A549 treated with dexamethasone at 1 μM for 4 hours (cell line): ENCODE data around the gene MRPS15. TPM values are rescaled to one million over a fixed set of nuclear protein-coding genes. Genes with fewer than 3 reads are reported as not detected.

Experiments
- total RNA-seq: library from RNA; stranded (reverse); fragments of 200-300 nt; extraction: Qiagen RNA extraction; gene quantifications from 5 replicates; pipeline ENCODE4 v1.2.3, GENCODE V29; 2022

The MRPS15 gene
- 72.5 to 89.0 TPM (median 83.1 TPM) in 5 replicates for total RNA-seq

GRCh38 chr1:36463803-36464604 lies at the start of gene MRPS15:
Gene MRPS15, minus strand, starts transcription at chr1:36464384. Its CDS starts 109 bp downstream, at chr1:36464275.

GRCh38 chr1:36482724-36483388 lies 18.7 kb upstream of the MRPS15 start, which contains the start of gene CSF3R:
Gene CSF3R, minus strand, starts transcription at chr1:36482913. Its CDS starts 3,417 bp downstream, at chr1:36479496.

GRCh38 chr1:36450270-36450918 lies 13.8 kb downstream of the MRPS15 start, which contains the start of gene OSCP1:
Gene OSCP1, minus strand, starts transcription at chr1:36450451. Its CDS starts 82 bp downstream, at chr1:36450369.

Other genes with a start within 250 kb of the MRPS15 start
- gene THRAP3, start 239.9 kb downstream of the MRPS15 start, total RNA-seq: 75.5 to 96.8 TPM (median 88.5 TPM) in 5 replicates
- 1.5 to 3.3 TPM (median 2.5 TPM) in 5 replicates for gene SH3D21, start 158.0 kb downstream of the MRPS15 start, total RNA-seq
- gene EVA1B, start 140.7 kb downstream of the MRPS15 start, total RNA-seq: 9.7 to 22.2 TPM (median 19.2 TPM) in 5 replicates
- gene STK40, start 78.5 kb downstream of the MRPS15 start, total RNA-seq: 8.0 to 11.1 TPM (median 10.1 TPM) in 5 replicates
- 34.8 to 44.9 TPM (median 38.9 TPM) in 5 replicates for gene LSM10, start 66.5 kb downstream of the MRPS15 start, total RNA-seq
- 4.6 to 6.6 TPM (median 5.9 TPM) in 5 replicates for gene OSCP1, start 13.9 kb downstream of the MRPS15 start, total RNA-seq
- not detected in 5 replicates for gene CSF3R, start 18.5 kb upstream of the MRPS15 start, total RNA-seq